ENCODE measurements around the gene HNRNPC.
"Not testable (repeated sequence)": the region's sequence is repeated elsewhere in the genome, so short reads cannot be mapped to it uniquely, and the experiment has no call there.

HNRNPC gene

DNA sequence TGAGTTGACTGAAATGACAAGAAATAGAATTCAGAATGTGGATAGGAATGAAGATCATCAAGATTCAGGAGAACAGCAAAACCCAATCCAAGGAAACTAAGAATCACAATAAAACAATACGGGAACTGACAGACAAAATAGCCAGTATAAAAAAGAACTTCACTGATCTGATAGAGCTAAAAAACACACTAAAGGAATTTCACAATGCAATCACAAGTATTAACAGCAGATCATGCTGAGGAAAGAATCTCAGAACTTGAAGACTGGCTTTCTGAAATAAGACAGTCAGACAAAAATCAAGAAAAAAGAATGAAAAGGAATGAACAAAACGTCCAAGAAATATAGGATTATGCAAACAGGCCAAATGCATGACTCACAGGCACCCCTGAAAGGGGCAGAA is 98.1 kb downstream of the HNRNPC start:
- in situ Hi-C loops (cut with HindIII; ENCODE audit: low sequenced_read_pairs): no loop called here
- DNase-seq (ENCODE audit: low read depth): no peak
- no peak overlapping the region for H3K4me3 ChIP-seq (ENCODE audit: low read depth, low read length)
- TF ChIP-seq, protein P1, sequence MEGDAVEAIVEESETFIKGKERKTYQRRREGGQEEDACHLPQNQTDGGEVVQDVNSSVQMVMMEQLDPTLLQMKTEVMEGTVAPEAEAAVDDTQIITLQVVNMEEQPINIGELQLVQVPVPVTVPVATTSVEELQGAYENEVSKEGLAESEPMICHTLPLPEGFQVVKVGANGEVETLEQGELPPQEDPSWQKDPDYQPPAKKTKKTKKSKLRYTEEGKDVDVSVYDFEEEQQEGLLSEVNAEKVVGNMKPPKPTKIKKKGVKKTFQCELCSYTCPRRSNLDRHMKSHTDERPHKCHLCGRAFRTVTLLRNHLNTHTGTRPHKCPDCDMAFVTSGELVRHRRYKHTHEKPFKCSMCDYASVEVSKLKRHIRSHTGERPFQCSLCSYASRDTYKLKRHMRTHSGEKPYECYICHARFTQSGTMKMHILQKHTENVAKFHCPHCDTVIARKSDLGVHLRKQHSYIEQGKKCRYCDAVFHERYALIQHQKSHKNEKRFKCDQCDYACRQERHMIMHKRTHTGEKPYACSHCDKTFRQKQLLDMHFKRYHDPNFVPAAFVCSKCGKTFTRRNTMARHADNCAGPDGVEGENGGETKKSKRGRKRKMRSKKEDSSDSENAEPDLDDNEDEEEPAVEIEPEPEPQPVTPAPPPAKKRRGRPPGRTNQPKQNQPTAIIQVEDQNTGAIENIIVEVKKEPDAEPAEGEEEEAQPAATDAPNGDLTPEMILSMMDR (IDR thresholded peaks at IDR 0.05; ENCODE audit: low read depth, low read length, missing control alignments): no peak

DNA sequence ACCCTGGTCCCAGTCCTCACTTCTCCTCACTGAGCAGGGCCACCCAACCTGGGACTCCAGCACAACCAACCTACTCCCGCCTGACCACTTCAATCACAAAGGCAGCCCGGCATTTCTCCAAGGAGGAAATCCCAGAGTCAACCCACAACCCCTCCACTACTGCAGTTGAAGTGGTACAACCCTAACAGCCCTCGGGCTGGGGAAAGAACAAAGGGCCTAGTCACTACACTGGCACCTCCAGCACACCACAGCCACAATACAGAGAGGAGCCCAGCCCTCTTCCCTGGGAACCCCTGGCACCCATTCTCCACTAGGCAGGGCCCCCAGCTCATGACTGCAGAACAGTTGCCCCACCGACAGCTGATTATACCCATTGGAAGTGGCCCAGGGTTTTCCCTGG is 99.7 kb downstream of the HNRNPC start:
- H3K4me3 ChIP-seq (ENCODE audit: low read depth, low read length): no peak overlapping the region
- DNase-seq (ENCODE audit: low read depth): no peak
- TF ChIP-seq, protein P1 (IDR thresholded peaks at IDR 0.05; ENCODE audit: low read depth, low read length, missing control alignments): no peak
- in situ Hi-C loops (cut with HindIII; ENCODE audit: low sequenced_read_pairs): no loop called here

DNA sequence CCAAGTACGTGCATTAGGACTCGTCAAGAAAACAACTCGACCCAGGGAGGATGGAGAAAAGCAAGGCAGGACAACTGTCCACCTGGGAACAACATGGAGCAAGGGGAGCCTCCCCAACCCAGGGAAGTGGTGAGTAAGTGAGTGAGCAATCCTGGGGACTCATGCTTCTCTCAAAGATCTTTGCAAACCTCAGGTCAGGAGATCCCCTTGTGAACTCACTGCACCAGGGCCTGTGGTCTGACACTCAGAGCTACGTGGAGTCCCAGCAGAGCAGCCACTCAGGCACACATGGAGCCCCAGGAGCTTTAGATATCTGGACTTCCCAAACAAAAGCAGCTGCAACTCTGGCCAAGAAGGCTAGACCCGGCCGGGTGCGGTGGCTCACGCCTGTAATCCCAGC is 101.2 kb downstream of the HNRNPC start:
- H3K4me3 ChIP-seq (ENCODE audit: low read depth, low read length): no peak overlapping the region
- in situ Hi-C loops (cut with HindIII; ENCODE audit: low sequenced_read_pairs): no loop called here
- TF ChIP-seq, protein P1 (IDR thresholded peaks at IDR 0.05; ENCODE audit: low read depth, low read length, missing control alignments): no peak
- DNase-seq (ENCODE audit: low read depth): no peak

DNA sequence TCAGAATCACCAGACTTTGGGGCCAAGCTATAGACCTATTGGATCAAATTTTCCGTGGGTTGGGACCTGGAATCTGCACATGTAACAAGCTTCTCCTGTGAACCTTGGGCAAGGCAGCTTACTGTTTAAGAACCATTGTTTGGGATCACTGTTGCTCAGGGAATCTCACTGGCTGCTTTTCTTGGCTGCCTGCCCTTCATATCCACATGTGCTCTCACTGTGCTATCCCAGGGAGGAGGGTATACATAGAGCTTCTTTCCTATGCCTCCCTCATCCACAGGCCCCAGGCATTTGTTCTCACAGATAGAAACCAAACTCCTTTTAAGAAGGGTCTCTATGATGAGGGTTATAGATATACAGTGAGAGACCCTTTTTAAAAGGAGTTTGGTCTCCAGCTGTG is 103.6 kb downstream of the HNRNPC start:
- DNase-seq (ENCODE audit: low read depth); H3K4me3 ChIP-seq (ENCODE audit: low read depth, low read length); in situ Hi-C loops (cut with HindIII; ENCODE audit: low sequenced_read_pairs): not testable (repeated sequence)

DNA sequence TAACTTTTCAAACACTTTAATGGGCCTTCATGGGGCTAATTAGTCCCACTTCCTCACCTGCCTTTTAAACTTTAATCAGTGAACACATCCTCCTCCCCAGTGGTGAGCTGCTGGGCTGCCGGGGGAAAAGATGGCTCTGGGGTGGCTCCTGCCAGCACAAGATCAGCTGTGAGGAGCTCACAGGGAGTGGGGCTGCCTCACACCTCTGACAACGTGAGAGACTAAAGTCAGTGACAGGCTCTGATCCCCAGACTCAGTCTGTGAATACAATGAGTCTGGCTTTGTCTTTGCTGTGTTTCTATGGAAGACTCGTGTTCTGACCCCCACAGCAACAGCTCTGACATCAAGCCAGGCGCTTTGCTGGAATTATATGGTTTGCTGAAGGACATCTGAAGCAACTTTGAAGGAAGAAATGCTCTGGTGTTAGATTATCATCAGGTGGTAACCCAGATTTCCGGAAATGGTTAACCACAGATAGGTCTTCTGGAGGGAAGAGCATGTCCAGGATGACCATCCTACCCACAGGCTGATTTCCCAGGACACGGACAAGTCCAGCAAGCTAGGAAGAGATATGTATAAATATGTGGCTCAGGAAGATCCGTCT is 104.1 kb downstream of the HNRNPC start:
- H3K4me3 ChIP-seq (ENCODE audit: low read depth, low read length); DNase-seq (ENCODE audit: low read depth); in situ Hi-C loops (cut with HindIII; ENCODE audit: low sequenced_read_pairs): not testable (repeated sequence)

DNA sequence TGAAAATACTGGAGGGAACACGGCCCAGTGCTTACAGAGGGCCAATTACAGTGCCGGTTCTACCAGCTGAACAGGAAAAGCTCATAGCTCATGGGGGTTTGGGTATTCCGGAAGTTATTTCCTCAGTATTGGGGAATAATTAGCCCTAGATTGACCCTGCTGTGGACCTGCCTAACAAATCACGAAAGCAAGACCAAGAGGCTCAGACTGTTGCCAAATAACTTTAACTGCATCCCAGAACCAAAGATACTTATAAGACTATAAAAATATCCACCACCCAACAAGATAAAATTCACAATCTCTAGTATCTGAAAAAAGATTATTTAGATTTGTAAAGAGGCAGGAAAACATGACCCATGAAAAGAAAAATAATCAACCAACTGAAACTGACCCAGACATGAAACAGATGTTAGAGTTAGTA is 105.4 kb downstream of the HNRNPC start:
- H3K4me3 ChIP-seq (ENCODE audit: low read depth, low read length): no peak overlapping the region
- no peak for DNase-seq (ENCODE audit: low read depth)
- TF ChIP-seq, protein P1 (IDR thresholded peaks at IDR 0.05; ENCODE audit: low read depth, low read length, missing control alignments): no peak
- in situ Hi-C loops (cut with HindIII; ENCODE audit: low sequenced_read_pairs): no loop called here

DNA sequence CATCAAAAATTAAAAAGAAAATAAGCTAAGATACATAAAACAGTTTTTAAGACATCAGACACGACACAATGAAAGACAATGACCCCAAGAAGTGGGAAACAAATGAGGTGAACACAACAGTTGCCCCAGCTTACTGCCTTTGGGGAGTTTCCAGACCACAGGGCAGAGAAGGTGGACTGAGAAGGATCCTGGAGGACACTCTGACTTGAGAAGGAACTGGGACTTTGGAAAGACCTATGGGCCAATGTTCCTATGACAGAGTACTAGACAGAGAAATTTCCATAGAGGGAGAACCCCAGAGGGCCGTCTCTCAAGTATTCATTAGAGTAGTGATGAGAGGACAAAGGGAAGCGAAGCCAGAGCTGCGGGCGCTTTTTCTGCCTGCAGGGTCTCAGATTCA is 107.2 kb downstream of the HNRNPC start:
- in situ Hi-C loops (cut with HindIII; ENCODE audit: low sequenced_read_pairs): no loop called here
- TF ChIP-seq, protein P1 (IDR thresholded peaks at IDR 0.05; ENCODE audit: low read depth, low read length, missing control alignments): no peak
- DNase-seq (ENCODE audit: low read depth): no peak
- no peak overlapping the region for H3K4me3 ChIP-seq (ENCODE audit: low read depth, low read length)

All from astrocyte of the cerebellum (primary cell).